HG03432 (cell line): ENCODE data around the gene APOBEC4.

ENCODE experiments used
- ATAC-seq: cut with Tn5 transposase; IDR thresholded peaks from one replicate; pipeline ENCODE4 v1.9.1; 2021; ENCODE audit warnings: mild to moderate bottlenecking, moderate library complexity; ENCODE audit not compliant: unreplicated experiment

APOBEC4 gene

DNA sequence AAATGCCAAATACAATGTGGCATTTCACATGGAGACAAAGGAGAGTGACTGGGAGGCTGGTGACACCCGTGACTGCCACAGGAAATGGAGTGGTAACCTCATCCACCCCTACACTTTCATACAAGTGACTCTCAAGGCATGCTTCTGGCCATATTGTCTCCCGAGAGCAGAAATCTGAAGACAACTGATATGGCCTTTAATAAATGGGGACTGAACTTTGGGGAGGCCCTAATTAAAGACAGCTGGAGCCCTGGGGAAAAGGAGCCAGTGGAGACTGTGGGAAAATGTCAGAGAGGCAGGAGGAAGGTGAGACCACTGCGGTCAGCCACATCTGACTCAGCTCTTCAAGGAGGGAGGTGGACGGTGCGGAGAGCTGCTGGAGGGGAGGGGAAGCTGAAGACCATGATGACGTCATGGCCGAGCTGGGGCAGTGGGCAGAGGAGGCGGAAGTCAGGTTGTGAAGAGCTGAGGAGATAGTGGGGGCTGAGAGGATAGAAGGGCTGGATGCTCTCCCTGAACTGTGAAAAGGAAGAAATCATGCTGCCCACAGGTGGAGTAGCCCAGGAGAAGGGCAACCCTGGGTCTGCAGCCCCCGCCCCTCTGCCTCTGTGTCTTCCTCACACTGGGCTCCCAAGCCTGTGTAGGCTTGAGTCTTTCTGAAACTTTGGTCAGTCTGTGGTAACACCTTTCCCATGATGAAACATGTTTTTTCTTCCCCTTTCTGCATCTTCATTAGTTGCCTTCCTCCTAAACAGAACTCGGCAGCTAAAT lies 48.9 kb downstream of the APOBEC4 start:
- ATAC-seq = peak; percentile 42

DNA sequence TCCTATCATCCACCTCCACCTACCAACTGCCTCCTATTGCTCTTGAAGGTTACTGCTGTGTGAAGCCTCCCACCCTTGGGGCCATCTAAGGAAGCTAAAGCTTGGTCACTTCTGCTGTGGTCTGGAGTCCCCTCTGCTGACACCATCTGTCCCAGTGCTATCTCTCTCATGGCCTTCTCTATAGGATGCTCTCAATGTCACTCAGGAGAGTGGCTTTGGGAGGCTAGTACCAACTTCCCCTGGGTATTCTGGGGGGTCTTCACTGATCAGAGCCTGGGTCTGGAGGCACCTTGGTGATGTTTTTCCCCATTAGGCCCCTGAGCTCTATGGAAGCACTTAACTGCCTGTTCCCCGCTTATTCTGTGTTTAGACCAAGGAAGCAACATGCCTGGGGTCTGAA lies 50.6 kb downstream of the APOBEC4 start:
- no peak for ATAC-seq

DNA sequence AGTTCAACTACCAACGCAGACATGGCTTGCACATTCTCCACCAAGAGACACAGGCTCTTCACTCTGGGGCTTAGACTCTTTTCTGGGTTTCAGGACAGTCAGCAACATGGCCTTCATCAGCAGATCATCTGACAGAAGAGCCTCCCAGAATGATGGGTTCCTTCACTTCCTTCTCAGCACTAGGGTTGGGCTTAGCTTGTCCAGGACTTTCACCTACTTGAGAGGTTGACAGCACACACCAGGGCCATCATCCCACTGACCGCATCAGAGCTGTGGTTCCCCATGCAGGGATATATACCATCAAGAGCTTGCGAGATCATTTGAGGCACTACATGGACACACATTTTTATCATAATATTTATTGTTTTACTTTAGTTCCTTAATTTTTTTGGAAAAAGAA lies 52.5 kb downstream of the APOBEC4 start:
- no peak for ATAC-seq

DNA sequence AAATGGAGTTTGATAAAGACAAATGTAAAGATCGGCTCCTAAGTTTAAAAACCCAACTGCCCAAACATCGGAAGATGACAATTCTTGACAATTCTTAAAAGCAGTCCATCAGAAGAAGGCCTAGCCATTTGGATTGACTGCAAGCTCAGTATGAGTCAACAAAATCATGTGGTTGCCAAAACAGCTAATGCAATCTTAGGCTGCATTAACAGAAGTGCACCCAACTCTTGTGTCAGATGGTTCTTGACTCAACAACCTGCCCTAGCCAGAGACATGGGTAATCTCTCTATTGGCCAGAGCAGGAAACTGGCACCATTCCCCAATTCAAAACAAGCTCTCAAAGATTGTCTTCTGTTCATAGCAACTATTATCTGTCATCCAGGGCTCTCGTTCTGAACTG lies 53.0 kb downstream of the APOBEC4 start:
- no peak for ATAC-seq

DNA sequence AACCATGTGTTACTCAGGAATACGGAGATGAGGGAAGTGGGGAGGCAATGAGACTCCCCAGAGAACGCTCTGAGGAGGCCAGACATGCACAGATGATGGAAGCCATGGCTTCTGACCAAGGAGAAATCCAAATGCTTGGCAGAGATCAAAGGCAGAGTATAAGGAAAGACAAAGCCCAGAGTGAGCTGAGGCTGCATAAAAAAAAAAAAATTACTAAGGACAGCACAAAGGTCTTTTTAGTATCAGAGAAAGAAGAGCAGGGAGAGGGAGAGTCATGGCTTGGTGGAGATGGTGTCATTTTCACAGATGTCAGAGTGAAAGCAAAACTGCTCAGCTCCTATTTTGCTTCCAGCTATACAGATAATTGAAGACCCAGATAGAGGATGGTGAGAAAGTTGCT lies 54.7 kb downstream of the APOBEC4 start:
- ATAC-seq = peak; percentile 73

DNA sequence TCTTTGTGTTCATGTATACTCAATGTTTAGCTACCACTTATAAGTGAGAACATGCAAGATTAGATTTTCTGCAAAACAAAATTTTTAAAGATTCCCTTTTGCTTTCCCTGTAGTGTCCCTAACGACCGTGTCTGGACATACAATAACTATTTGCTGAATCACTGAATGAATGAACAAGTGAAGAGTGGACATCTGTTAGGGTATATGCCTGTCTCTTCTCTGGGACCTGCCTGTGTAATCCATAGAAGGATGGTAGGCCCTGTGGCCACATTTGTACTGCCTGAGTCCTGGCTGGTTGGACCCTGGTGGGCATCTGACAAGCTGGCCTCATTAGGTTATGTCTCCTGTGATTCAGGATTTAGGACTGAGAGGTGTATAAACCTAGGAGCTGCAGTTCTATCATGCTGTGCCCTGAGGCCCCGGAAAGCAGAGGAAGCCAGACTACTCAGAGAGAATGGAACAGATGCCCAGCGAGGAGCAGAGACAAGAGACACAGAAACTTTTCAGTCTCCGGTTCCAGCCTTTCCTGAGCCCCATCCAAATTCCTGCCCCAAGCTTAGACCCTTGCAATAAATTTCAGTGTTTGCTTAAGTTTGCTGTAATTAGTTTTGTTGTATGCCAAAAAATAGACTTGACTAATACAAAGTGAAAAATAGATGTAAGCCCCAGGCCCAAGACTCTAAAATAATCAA lies 55.3 kb downstream of the APOBEC4 start:
- no peak for ATAC-seq

DNA sequence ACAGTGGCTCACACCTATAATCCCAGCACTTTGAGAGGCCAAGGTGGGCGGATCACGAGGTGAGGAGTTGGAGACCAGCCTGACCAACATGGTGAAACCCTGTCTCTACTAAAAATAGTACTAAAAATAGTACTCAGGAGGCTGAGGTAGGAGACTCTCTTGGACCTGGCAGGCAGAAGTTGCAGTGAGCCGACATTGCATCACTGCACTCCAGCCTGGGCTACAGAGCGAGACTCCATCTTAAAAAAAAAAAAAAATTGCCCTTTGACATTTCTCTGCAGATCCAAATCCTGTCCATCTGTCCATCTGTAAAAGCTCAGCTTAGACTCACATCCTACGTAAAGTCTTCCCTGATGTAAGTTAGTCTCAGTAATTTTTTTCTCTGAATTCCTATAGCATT lies 56.6 kb downstream of the APOBEC4 start:
- no peak for ATAC-seq
